T-cell (primary cell): Measurements from ENCODE around the gene TMEM30B. TPM values are rescaled to one million over a fixed set of nuclear protein-coding genes. Genes with fewer than 3 reads are reported as not detected.

Experiments
- ATAC-seq, 4 experiments: fragments of 200-7000 bp in 3 of 4; fragments of 150-1000 bp in 1 of 4; cut with Tn5 transposase; replicated peaks in 1 of 4; 1 replicate in 3 of 4; 2 replicates in 1 of 4; pipeline ENCODE4 v1.10.0; 2021; ENCODE audit warnings: moderate library complexity in 3 of 4, mild to moderate bottlenecking in 2 of 4, moderate number of reproducible peaks in 1 of 4
- CTCF ChIA-PET, 2 donors: fragments of 300-600 bp; sonication (Branson Sonifier 250); formaldehyde crosslinking; loops; one replicate each; lab custom pipeline; 2022; ENCODE audit warnings: antibody characterized with exemption in 2 of 2; lab: Charles Lee
- POLR2A ChIA-PET, 2 donors: fragments of 300-600 bp; sonication (Branson Sonifier 250); formaldehyde crosslinking; loops; one replicate each; lab custom pipeline; 2022; ENCODE audit warnings: antibody characterized with exemption in 2 of 2; lab: Charles Lee
- DNase-seq, 35 experiments: peaks; one replicate each; pipeline versions ENCODE4 v3.0.0 to v3.0.0-alpha.2; 2013 to 2023
- H3K27ac ChIP-seq: one replicate; pipeline ENCODE4 v1.5.1; 2013; ENCODE audit warnings: low read length
- H3K27me3 ChIP-seq, 2 experiments: replicated peaks in 1 of 2; 1 replicate in 1 of 2; 2 replicates in 1 of 2; pipeline versions ENCODE4 v1.6.1 to v1.7.0; 2013; ENCODE audit warnings: low read length in 1 of 2, mixed read lengths in 1 of 2; ENCODE audit not compliant: control insufficient read depth in 2 of 2, insufficient read depth in 2 of 2; ENCODE audit errors: extremely low read depth in 1 of 2
- H3K36me3 ChIP-seq, 2 donors: 1 replicate in 1 of 2; 2 replicates in 1 of 2; pipeline versions ENCODE4 v1.6.1 to v1.7.0; 2013; ENCODE audit warnings: low read length in 1 of 2; ENCODE audit not compliant: control insufficient read depth in 2 of 2, insufficient read depth in 1 of 2; ENCODE audit errors: extremely low read depth in 1 of 2
- H3K4me1 ChIP-seq, 2 experiments: 1 replicate in 1 of 2; 2 replicates in 1 of 2; pipeline versions ENCODE4 v1.6.1 to v1.7.0; 2013; ENCODE audit warnings: low read length in 2 of 2, mixed read lengths in 1 of 2; ENCODE audit not compliant: insufficient read depth in 2 of 2, control insufficient read depth in 1 of 2; ENCODE audit errors: extremely low read depth in 1 of 2
- H3K4me3 ChIP-seq, 2 donors: 1 replicate in 1 of 2; 2 replicates in 1 of 2; pipeline versions ENCODE4 v1.5.1 to v1.7.0; 2013; ENCODE audit warnings: mild to moderate bottlenecking in 2 of 2, low read length in 1 of 2, moderate library complexity in 1 of 2; ENCODE audit not compliant: control insufficient read depth in 1 of 2; ENCODE audit errors: extremely low read depth in 1 of 2
- H3K9me3 ChIP-seq: 2 replicates; pipeline ENCODE4 v1.7.0; 2013
- H3K27ac Mint-ChIP-seq, 2 donors: one replicate each; pipeline ENCODE4 v1.8.0; 2020 to 2021; ENCODE audit warnings: mild to moderate bottlenecking in 2 of 2, mixed read lengths in 2 of 2
- H3K27me3 Mint-ChIP-seq, 2 donors: one replicate each; pipeline ENCODE4 v1.8.0; 2021 to 2022; ENCODE audit warnings: mixed read lengths in 2 of 2
- H3K36me3 Mint-ChIP-seq: one replicate; pipeline ENCODE4 v1.8.0; 2021; ENCODE audit warnings: mixed read lengths
- H3K4me1 Mint-ChIP-seq, 3 donors: one replicate each; pipeline ENCODE4 v1.8.0; 2020 to 2022; ENCODE audit warnings: mixed read lengths in 3 of 3, mild to moderate bottlenecking in 1 of 3
- H3K4me3 Mint-ChIP-seq, 3 donors: one replicate each; pipeline ENCODE4 v1.8.0; 2020 to 2022; ENCODE audit warnings: mild to moderate bottlenecking in 3 of 3, mixed read lengths in 3 of 3, moderate library complexity in 3 of 3
- H3K9me3 Mint-ChIP-seq, 3 donors: one replicate each; pipeline ENCODE4 v1.8.0; 2020 to 2022; ENCODE audit warnings: mixed read lengths in 3 of 3
- WGBS: methylation state at CpG from one replicate; pipeline ENCODE4 v1.1.5; 2013; ENCODE audit warnings: missing lambda C conversion rate; ENCODE audit not compliant: insufficient coverage; 5-methylcytosine and 5-hydroxymethylcytosine counted together
- total RNA-seq, 35 experiments: library from RNA in 6 of 35; stranded (reverse) in 6 of 35; fragments of 120-200 nt in 1 of 35; gene quantifications; one replicate each; pipeline versions ENCODE4 v1.2.1 to v1.2.4 and lab custom pipeline; 2013 to 2026

The TMEM30B gene
- total RNA-seq, 5 donors from 2014 or later (not counting 1 experiment from before 2014, with no cell fraction given) = 2.1 to 8.6 (median 2.9) TPM

- POLR2A ChIA-PET = no interaction called here
- no peak overlapping the region for H3K4me3 ChIP-seq
- 94% methylated on average over 3 of the region's 4 CpGs for WGBS
- DNase-seq = no peak
- Mint-ChIP-seq H3K4me1 (peaks cover 4 to 7% (median 5%) of the 10 kb centered on the region in 3 donors), H3K9me3 (no peaks in the 10 kb centered on the region), H3K27ac (no peak overlapping the region), H3K36me3 (no peaks in the 10 kb centered on the region), H3K27me3 (peaks cover 25 to 47% of the 10 kb centered on the region in 2 donors), H3K4me3 (no peak overlapping the region)
- H3K27me3 ChIP-seq = peaks cover 2 to 25% of the 10 kb centered on the region in 2 experiments
- H3K27ac ChIP-seq = no peak overlapping the region
- no peaks in the 10 kb centered on the region for H3K9me3 ChIP-seq
- no peak for ATAC-seq
- no peaks in the 10 kb centered on the region for H3K36me3 ChIP-seq
- CTCF ChIA-PET = interaction anchor here in 1 of 2 donors (0.7 kb wide), 2 partner anchors 14 to 55 kb away, joined by 3 to 4 read pairs; partner anchors contain the start of gene TMEM30B
- peaks cover 2 to 5% of the 10 kb centered on the region in 2 experiments for H3K4me1 ChIP-seq
Observed at GRCh38 chr14:61266436-61266835, 14.7 kb downstream of the TMEM30B start.

DNA sequence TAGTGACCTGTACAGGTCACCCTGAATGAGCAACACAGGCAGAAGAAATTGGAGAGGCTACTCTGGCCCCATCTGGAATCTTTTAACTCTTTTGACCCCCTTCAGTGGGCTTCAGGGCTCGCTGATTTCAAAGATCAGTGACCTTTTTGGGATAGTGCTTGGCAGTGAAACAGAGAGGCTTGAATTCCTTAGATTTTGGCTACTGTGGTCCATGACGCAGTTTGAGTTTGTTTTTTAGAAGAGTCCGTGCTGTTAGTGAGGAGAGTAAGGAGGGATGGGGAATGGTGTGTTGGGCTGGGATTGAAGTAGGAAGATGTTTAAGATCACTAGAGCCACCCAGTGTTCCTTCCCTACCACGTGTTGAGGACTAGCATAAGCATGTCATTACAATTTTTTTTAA, 16.5 kb downstream of the TMEM30B start:
- ChIA-PET CTCF (interaction anchor here in 1 of 2 donors (0.6 kb wide), 1 partner anchor 23 kb away, joined by 3 read pairs; no protein-coding TSS in a partner anchor), POLR2A (no interaction called here)
- H3K4me3 Mint-ChIP-seq = no peak overlapping the region
- H3K36me3 Mint-ChIP-seq = no peaks in the 10 kb centered on the region
- no peaks in the 10 kb centered on the region for H3K9me3 Mint-ChIP-seq
- H3K27me3 ChIP-seq = peaks cover 2 to 16% of the 10 kb centered on the region in 2 experiments
- no peak overlapping the region for H3K4me3 ChIP-seq
- peaks cover under 1 to 1% of the 10 kb centered on the region in 2 experiments for H3K4me1 ChIP-seq
- H3K27ac Mint-ChIP-seq = no peak overlapping the region
- H3K36me3 ChIP-seq = no peaks in the 10 kb centered on the region
- no peak overlapping the region for H3K27ac ChIP-seq
- WGBS = 40% methylated on average over 1 of the region's 4 CpGs
- no peak for DNase-seq
- no peaks in the 10 kb centered on the region for H3K9me3 ChIP-seq
- H3K4me1 Mint-ChIP-seq = peaks cover 2 to 3% (median 3%) of the 10 kb centered on the region in 3 donors
- peaks cover 18 to 40% of the 10 kb centered on the region in 2 donors for H3K27me3 Mint-ChIP-seq
- no peak for ATAC-seq

DNA sequence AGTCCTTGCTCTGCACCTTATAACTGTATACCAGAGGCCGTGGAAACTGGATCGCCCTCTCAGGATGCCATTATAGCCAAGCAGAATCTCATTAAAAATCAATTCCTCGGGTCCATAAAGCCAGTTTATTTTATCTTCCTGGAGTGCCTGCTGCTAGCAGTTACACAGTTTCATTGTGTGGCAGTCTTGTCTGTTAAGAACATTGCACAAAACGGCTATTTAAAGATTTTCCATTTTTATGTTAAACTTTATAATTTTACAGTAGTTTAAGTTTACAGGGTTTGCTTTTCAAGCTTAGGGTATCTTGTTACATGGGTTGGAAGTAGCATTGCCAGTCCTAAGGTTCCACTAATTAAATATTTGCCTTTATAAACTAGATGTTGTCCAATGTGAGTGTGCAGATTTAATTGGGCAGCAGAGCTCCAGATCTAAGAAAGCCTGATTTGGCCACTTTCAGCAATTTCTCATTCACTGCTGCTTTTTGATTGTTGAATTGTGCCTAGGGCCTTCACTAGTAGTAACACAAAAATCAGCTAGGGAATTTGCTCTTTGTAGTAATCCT, 17.0 kb downstream of the TMEM30B start:
- peaks cover 2 to 12% of the 10 kb centered on the region in 2 experiments for H3K27me3 ChIP-seq
- no peaks in the 10 kb centered on the region for H3K36me3 Mint-ChIP-seq
- no peaks in the 10 kb centered on the region for H3K4me1 Mint-ChIP-seq
- WGBS = 89% methylated on average over 3 of the region's 4 CpGs
- H3K4me1 ChIP-seq = no peaks in the 10 kb centered on the region
- no peak overlapping the region for H3K27ac ChIP-seq
- H3K9me3 ChIP-seq = no peaks in the 10 kb centered on the region
- no peak overlapping the region for H3K4me3 ChIP-seq
- H3K4me3 Mint-ChIP-seq = no peak overlapping the region
- H3K27ac Mint-ChIP-seq = no peak overlapping the region
- peaks cover 15 to 36% of the 10 kb centered on the region in 2 donors for H3K27me3 Mint-ChIP-seq
- DNase-seq = no peak
- ChIA-PET CTCF (interaction anchor here in 1 of 2 donors (0.6 to 1.3 kb wide), 2 partner anchors 23 to 31 kb away, joined by 3 to 5 read pairs; no protein-coding TSS in a partner anchor), POLR2A (interaction anchor here in 1 of 2 donors (0.6 kb wide), 1 partner anchor 28 kb away, joined by 6 read pairs; no protein-coding TSS in a partner anchor)
- no peak for ATAC-seq
- no peaks in the 10 kb centered on the region for H3K9me3 Mint-ChIP-seq
- H3K36me3 ChIP-seq = no peaks in the 10 kb centered on the region

DNA sequence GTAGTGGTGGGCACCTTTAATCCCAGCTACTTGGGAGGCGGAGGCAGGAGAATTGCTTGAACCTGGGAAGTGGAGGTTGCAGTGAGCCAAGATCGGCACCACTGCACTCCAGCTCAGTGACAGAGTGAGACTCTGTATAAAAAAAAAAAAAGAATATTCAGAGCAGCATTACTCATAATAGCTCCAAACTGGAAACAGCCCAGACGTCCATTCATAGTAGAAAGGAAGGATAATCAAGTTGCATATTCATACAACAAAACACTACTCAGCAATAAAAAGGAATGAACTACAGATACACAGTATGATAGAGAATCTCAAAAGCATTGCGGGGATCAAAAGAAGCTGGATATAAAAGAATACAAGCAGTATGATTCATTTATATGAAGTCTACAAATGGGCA, 19.1 kb downstream of the TMEM30B start:
- Histone ChIP-seq H3K27ac (no peak overlapping the region), H3K36me3 (no peaks in the 10 kb centered on the region), H3K9me3 (no peaks in the 10 kb centered on the region), H3K27me3 (peaks cover 0 to 9% of the 10 kb centered on the region in 2 experiments), H3K4me1 (no peaks in the 10 kb centered on the region), H3K4me3 (no peak overlapping the region)
- DNase-seq (no peak), ATAC-seq (no peak)
- Mint-ChIP-seq H3K4me3 (no peak overlapping the region), H3K27ac (no peak overlapping the region), H3K27me3 (peaks cover 20 to 26% of the 10 kb centered on the region in 2 donors), H3K36me3 (no peaks in the 10 kb centered on the region), H3K9me3 (no peaks in the 10 kb centered on the region), H3K4me1 (no peaks in the 10 kb centered on the region)
- CTCF ChIA-PET = interaction anchor here in 1 of 2 donors (0.5 kb wide), 1 partner anchor 1227 kb away, joined by 5 read pairs; no protein-coding TSS in a partner anchor
- POLR2A ChIA-PET = no interaction called here
- no CpG with 5 or more reads among the region's 4 CpGs for WGBS

DNA sequence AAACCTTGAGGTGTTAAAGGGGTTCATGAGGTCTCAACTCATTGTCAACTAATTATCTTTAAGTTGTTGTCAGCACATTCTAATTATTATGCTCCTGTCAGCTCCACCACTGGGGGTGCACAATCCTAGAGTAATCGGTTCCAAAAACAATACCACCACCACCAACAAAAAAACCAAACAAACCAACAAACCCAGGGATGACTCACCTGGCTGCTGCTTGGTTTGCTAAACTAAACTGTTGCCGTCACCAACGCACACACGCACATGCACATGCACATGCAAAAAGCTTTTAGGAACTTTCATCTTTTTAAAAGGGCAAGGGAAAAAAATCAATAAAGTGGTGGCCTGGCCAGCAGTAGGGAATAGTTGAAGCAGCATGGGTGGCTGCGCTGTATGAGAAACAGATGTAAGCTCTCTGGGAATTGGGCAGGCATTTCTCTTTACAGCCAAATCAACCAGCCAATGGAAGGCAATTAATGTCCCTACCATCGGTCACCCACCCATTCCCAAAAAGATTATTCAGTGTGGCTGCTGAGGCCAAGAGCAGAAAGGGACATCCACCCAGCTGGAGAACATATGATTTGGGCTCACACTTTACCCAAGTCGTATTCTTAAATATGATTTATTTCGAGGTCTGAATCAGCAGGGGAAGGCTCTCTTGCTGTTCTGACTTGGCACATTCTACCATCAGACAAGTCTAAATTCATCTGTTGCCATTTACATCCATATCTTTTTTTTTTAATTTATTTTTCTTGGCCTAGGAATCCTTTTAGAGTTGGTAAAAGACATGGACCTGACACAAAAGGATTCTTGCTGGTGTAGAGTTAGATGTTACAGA, 20.0 kb downstream of the TMEM30B start:
- ATAC-seq (no peak), DNase-seq (no peak)
- Histone ChIP-seq H3K9me3 (no peaks in the 10 kb centered on the region), H3K36me3 (no peaks in the 10 kb centered on the region), H3K27ac (no peak overlapping the region), H3K4me3 (no peak overlapping the region), H3K4me1 (no peaks in the 10 kb centered on the region), H3K27me3 (peaks cover 0 to 9% of the 10 kb centered on the region in 2 experiments)
- Mint-ChIP-seq H3K4me3 (no peak overlapping the region), H3K36me3 (no peaks in the 10 kb centered on the region), H3K27me3 (peaks cover 21 to 26% of the 10 kb centered on the region in 2 donors), H3K4me1 (no peaks in the 10 kb centered on the region), H3K9me3 (no peaks in the 10 kb centered on the region), H3K27ac (no peak overlapping the region)
- CTCF ChIA-PET = interaction anchor here in 1 of 2 donors (0.5 kb wide), 1 partner anchor 47 kb away, joined by 3 read pairs; no protein-coding TSS in a partner anchor
- POLR2A ChIA-PET = interaction anchor here in 1 of 2 donors (0.6 kb wide), 1 partner anchor 15 kb away, joined by 6 read pairs; no protein-coding TSS in a partner anchor
- WGBS = no CpG with 5 or more reads among the region's 8 CpGs

DNA sequence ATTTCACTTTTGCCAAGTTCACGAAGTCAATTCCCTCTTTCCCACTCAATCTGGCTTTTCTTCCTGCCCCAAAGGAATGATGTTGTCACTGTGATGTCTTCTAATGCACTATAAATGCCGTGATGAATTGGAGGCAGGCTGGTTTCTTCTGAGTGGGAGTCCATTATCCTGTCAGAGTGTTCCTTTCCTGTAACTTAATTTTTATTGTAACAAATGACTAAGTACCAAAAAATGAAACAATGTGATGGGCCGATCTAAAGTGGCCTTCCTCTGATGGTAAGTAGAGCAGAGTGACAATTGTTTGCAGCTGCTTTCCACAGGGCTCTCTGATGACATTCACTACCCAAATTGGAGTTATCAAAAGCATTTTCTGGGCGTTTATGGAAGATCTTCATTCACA, 22.2 kb downstream of the TMEM30B start:
- Histone ChIP-seq H3K4me3 (no peak overlapping the region), H3K36me3 (no peaks in the 10 kb centered on the region), H3K27me3 (peaks cover 0 to 3% of the 10 kb centered on the region in 2 experiments), H3K4me1 (no peaks in the 10 kb centered on the region), H3K9me3 (no peaks in the 10 kb centered on the region), H3K27ac (no peak overlapping the region)
- no peak overlapping the region for H3K4me3 Mint-ChIP-seq
- H3K4me1 Mint-ChIP-seq = no peaks in the 10 kb centered on the region
- no peak for ATAC-seq
- WGBS = no CpG with 5 or more reads among the region's 4 CpGs
- no peaks in the 10 kb centered on the region for H3K9me3 Mint-ChIP-seq
- peaks cover 11 to 23% of the 10 kb centered on the region in 2 donors for H3K27me3 Mint-ChIP-seq
- CTCF ChIA-PET = no interaction called here
- DNase-seq = no peak
- no peaks in the 10 kb centered on the region for H3K36me3 Mint-ChIP-seq
- POLR2A ChIA-PET = no interaction called here
- no peak overlapping the region for H3K27ac Mint-ChIP-seq
